ENCODE data around the gene BRME1.

Gene BRME1

DNA sequence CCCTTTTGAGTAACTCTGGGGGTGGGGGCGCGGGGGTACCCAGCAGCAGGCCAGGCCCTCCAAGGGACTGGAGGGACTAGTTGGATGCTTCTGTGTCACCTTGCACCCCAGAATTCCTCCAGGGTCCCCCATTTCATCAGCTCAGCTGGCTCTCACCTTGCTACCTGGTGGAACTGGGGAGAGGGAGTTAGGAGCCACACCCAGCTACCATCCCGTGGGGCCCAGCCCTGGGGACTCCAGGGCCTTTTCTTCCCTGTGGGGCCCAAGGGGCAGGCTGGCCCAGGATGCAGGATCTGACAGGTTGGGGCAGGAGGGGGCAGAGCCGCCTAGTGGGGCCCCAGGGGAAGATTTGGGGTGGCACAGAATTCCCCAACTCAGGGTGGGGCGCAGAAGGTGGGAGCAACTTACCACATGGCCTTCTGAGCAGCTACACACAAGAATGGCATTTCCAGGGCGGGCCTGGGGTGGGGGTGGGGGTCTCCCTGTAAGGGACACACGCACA is 61.7 kb downstream of the BRME1 start:
- DNase-seq, result no peak

- no peak for DNase-seq
These were observed 62.6 kb downstream of the BRME1 start for GRCh38 chr19:13843104-13843921.

GRCh38 chr19:13842291-13843103 is 63.4 kb downstream of the BRME1 start:
- DNase-seq, result peak; percentile 86

- no peak for DNase-seq
These were observed 64.0 kb downstream of the BRME1 start for GRCh38 chr19:13841962-13842290.

DNA sequence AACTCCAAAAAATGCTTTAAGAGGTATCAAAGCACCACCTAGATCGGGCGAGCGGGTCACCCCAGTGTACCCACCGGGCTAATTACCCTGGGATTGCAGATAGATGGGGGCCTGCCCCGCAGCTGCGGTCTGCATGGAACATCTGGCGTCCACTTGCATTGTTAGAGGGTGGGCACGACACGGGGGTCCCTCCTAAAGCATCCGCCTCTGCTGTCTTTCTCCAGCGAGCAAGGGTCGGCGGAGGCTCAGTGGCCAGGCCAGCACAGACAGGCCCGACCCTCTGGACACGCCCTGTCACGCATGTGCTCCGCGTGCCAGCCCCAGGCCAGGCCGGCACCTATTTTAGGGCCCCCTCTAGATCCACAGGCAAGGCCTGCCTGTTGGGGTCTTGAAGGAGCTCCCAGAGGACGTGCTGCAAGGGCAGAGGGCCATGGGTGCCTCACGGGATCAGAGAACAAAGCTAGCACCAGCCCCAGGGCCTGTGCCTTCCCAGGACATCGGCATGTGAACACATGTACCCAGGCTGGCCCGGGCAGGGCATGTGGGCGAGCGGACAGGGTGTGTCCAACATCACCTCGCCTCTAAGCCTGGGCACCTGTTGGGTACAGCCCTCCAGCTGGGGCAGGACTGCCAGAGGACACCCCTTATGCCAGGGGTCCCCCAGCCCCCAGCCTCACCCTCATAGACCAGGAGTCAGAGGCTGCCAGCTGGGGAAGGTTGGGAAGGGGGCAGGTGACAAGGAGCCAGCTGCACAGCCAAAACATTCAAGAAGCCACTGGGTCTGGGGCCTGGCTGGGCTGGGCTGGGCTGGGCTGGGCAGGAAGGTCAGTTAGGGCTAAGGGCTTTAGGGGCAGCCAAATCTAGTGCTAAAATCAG is 64.6 kb downstream of the BRME1 start:
- peak; percentile 75 for DNase-seq

DNA sequence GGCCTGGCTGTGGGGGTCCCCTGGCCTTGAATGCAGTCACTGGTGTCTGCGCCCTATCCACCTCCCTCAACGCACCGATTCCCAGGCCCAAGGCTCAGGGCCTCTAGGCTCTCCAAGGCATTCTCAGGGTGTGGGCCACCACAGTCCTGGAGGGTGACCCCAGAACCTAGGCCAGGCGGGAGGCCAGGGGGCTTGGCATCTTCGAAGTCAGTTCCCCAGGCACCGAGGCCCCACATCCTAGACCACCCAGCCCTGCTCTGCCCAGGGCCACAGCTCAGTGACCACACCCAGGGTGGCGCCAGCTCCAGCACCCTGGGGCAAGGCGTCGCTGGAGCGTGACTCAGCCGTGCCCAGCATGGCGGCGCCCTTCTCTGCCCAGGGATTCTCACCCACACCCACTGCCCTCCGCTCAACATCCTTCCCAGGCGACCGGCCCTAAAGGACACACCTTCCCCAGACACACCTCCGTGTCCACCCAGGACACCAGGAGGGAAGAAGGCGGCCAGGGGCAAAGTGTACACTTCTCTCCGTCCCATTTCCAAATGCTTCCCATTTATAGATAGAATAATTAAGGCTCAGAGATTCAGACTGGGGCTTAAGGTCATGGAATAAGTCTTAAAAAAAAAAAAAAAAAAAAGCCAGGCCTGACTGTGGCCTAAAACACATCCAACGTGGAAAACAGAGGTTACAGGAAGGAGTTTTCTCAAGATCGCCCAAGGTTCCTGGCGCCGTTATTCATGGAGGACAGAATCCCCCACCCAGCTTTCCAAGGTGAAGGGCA is 65.4 kb downstream of the BRME1 start:
- DNase-seq, result peak; percentile 76

DNA sequence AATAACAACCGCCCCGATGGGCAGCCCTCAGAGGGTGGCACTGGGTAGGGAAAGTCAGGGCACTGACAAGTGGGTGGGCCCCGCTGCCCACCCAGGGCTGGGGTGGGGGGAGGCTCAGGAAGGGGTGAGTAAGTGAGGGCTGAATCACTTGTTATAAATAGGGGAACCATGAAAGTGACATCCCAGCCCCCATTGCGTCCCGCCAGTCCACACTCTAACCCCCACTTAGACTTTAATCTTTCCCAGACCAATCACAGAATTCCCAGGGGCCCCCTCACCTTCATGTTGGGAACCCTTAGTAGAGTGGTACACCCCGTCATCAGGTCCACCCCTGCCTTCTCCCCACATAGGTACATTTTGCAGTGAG is 66.0 kb downstream of the BRME1 start:
- no peak for DNase-seq

DNA sequence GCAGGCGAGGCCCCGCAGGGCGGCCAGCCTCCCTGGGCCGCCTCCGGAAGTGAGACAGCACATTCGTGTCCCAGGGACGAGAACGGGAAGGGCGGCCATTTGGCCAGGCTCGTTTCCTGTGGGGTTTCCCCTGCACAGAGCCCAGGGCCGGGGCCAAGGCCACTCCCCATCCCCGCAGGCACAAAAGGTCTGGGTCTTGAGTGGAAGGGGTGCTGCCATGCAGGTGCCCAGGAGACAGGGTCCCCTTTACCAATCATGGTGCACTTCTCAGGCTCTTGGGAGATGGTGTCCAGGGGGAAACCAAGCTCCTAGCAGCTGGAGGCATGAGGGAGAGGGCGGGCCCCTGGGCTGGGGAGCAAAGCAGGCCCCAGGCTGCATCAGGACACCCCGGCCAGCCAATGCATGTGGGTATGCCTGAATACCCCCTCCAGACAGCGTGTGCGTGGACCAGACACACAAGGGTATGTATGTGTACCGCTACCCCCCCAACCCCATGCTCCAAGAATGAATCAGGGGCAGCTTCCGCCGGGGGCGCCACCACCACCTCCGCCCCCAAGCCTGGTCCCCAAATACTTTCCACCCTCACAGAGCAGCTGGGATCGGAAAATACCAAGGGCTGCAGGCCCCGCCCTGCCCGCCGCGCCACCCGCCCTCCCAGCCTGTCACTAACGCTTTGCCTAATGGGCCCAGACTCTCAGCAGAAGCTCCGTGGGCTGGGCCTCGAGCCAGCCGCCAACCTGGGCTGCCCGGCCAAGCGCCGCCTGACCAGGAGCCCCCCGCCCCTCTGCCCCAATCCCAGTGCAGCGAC is 66.6 kb downstream of the BRME1 start:
- peak; percentile 91 for DNase-seq

DNA sequence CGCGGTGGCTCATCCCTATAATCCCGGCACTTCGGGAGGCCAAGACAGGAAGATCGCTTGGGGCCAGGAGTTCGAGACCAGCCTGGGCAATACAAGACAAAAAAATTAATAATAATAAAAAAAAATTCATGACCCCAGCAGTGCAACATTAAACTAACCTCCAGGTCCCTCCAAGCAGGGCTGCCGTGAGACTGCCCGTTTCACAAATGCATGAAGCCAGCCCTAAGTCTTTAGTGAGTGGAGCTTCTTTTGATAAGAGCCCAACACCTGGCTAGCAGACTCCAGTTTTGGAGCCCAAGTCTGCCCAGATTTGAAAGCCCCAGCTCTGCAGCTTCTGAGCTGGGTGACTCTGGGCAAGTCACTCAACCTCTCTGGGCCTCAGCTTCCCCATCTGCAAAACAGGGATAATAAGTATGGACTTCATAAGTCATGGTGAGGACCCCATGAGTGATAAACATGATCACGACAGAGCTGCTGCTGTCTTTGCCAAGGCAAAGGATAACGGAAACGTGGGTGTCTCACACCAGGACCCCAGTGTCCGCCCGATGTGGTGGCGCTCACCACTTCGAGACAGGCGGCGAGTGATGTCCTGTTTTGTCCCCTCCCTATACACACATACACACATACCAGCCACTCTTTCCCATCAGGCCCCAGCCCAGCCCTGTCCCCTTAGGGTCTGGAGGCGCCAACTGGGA is 67.3 kb downstream of the BRME1 start:
- DNase-seq, result no peak

GRCh38 chr19:13835791-13836723 is 69.9 kb downstream of the BRME1 start:
- no peak for DNase-seq

DNA sequence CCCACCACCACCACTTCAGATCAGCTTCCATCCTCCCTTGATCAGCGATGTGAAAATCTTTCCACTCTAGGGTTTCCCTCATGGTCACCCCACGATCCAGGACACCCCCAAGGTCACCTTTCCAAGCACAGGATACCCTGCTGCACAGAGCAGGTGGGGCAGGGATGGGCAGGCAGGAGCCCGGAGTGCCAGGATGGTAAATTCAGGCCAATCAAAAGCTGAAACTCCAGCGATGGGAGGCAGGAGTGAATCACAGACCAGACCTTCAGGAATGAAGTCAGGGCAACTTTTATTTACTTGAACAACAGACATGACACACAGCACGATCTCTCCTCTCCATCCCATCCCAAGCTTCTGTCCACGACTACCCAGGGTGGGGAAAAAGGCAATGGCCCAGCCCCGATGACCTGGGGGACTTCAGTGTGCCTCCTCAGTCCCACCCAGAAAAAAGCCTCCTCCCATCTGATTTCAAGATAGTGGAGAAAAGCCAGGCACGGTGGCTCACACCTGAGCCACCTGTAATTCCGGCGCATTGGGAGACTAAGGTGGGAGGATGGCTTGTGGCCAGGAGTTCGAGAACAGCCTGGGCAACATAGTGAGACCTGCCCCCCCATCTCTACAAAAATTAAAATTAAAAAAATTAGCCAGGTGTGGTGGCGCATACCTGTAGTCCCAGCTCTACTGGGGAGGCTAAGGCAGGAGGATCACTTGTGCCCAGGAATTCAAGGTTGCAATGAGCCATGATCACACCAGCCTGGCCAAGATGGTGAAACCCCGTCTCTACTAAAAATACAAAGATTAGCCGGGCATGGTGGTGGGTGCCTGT is 71.5 kb downstream of the BRME1 start:
- DNase-seq, result no peak

GRCh38 chr19:13833330-13834243 is 72.3 kb downstream of the BRME1 start:
- DNase-seq, result peak; percentile 96
